ENCODE results near the gene BGN. TPM values are rescaled to one million over a fixed set of nuclear protein-coding genes. Genes with fewer than 3 reads are reported as not detected.

The BGN gene
- total and polyA plus RNA-seq, 2 experiments from 2014 or later = 0.87 to 1.8 TPM

DNA sequence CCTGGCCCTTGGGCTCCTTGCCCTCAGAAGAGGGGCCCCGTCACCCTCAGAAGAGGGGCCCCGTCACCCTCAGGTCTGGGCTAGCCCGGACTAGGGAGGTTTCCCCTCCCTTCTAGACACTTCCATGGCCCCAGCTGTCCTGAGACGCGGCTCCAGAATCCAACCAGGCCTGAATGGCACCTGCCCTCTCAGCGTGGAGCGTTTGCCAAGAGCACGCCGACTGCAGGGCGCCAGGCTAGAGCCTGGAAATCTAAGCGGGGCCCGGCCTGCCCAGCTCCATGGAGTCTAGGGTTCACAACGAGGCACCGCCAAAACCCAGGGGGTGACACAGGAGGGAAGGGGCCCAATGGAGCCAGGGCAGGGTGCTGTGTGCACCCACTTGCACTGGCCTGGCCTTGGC, 14.8 kb downstream of the BGN start (continued):
- TF ChIP-seq, protein P1, sequence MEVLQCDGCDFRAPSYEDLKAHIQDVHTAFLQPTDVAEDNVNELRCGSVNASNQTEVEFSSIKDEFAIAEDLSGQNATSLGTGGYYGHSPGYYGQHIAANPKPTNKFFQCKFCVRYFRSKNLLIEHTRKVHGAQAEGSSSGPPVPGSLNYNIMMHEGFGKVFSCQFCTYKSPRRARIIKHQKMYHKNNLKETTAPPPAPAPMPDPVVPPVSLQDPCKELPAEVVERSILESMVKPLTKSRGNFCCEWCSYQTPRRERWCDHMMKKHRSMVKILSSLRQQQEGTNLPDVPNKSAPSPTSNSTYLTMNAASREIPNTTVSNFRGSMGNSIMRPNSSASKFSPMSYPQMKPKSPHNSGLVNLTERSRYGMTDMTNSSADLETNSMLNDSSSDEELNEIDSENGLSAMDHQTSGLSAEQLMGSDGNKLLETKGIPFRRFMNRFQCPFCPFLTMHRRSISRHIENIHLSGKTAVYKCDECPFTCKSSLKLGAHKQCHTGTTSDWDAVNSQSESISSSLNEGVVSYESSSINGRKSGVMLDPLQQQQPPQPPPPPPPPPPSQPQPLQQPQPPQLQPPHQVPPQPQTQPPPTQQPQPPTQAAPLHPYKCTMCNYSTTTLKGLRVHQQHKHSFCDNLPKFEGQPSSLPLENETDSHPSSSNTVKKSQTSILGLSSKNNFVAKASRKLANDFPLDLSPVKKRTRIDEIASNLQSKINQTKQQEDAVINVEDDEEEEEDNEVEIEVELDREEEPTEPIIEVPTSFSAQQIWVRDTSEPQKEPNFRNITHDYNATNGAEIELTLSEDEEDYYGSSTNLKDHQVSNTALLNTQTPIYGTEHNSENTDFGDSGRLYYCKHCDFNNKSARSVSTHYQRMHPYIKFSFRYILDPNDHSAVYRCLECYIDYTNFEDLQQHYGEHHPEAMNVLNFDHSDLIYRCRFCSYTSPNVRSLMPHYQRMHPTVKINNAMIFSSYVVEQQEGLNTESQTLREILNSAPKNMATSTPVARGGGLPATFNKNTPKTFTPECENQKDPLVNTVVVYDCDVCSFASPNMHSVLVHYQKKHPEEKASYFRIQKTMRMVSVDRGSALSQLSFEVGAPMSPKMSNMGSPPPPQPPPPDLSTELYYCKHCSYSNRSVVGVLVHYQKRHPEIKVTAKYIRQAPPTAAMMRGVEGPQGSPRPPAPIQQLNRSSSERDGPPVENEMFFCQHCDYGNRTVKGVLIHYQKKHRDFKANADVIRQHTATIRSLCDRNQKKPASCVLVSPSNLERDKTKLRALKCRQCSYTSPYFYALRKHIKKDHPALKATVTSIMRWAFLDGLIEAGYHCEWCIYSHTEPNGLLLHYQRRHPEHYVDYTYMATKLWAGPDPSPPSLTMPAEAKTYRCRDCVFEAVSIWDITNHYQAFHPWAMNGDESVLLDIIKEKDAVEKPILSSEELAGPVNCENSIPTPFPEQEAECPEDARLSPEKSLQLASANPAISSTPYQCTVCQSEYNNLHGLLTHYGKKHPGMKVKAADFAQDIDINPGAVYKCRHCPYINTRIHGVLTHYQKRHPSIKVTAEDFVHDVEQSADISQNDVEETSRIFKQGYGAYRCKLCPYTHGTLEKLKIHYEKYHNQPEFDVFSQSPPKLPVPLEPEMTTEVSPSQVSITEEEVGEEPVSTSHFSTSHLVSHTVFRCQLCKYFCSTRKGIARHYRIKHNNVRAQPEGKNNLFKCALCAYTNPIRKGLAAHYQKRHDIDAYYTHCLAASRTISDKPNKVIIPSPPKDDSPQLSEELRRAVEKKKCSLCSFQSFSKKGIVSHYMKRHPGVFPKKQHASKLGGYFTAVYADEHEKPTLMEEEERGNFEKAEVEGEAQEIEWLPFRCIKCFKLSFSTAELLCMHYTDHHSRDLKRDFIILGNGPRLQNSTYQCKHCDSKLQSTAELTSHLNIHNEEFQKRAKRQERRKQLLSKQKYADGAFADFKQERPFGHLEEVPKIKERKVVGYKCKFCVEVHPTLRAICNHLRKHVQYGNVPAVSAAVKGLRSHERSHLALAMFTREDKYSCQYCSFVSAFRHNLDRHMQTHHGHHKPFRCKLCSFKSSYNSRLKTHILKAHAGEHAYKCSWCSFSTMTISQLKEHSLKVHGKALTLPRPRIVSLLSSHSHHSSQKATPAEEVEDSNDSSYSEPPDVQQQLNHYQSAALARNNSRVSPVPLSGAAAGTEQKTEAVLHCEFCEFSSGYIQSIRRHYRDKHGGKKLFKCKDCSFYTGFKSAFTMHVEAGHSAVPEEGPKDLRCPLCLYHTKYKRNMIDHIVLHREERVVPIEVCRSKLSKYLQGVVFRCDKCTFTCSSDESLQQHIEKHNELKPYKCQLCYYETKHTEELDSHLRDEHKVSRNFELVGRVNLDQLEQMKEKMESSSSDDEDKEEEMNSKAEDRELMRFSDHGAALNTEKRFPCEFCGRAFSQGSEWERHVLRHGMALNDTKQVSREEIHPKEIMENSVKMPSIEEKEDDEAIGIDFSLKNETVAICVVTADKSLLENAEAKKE (CRISPR knock-in tag; IDR thresholded peaks at IDR 0.05) = no peak
- TF ChIP-seq EZH2phosphoT487 (IDR thresholded peaks at IDR 0.05; ENCODE audit: unreplicated experiment) = no peak
- no peak for TF ChIP-seq ZNF114 (CRISPR knock-in tag; IDR thresholded peaks at IDR 0.05)
- no peak for TF ChIP-seq ZNF331 (CRISPR knock-in tag; IDR thresholded peaks at IDR 0.05; ENCODE audit: low read depth)
- TF ChIP-seq, protein P2, sequence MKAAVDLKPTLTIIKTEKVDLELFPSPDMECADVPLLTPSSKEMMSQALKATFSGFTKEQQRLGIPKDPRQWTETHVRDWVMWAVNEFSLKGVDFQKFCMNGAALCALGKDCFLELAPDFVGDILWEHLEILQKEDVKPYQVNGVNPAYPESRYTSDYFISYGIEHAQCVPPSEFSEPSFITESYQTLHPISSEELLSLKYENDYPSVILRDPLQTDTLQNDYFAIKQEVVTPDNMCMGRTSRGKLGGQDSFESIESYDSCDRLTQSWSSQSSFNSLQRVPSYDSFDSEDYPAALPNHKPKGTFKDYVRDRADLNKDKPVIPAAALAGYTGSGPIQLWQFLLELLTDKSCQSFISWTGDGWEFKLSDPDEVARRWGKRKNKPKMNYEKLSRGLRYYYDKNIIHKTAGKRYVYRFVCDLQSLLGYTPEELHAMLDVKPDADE (IDR thresholded peaks at IDR 0.05) = no peak
- no peak for TF ChIP-seq POLR2AphosphoS5 (IDR thresholded peaks at IDR 0.05; ENCODE audit: low read depth)
- no peak for TF ChIP-seq EZH2 (IDR thresholded peaks at IDR 0.05; ENCODE audit: low read depth, unreplicated experiment)
- no peak for TF ChIP-seq JUNB (IDR thresholded peaks at IDR 0.05; ENCODE audit: unreplicated experiment)

DNA sequence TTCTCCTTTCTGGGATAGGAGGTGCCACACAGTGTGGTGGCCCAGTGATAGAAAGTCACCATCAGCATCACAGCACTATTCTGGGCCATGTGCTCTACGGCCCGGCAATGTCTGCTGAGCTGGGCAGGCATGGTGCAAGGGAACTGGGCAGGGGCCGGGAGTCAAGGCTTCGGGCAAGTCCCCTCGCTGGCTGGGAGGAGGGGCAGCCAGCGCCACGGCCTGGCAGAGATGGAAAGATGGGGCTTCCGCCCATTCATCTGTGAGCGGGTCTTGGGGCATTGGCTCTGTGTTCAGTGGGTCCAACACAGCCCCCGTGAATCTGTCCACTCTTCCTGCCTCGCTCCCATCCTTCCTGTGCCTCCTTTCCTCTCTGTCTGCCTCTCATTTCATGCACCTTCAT, 15.6 kb downstream of the BGN start:
- TF ChIP-seq JUNB (IDR thresholded peaks at IDR 0.05; ENCODE audit: unreplicated experiment) (no peak), ZNF331 (CRISPR knock-in tag; IDR thresholded peaks at IDR 0.05; ENCODE audit: low read depth) (no peak), ZNF114 (CRISPR knock-in tag; IDR thresholded peaks at IDR 0.05) (no peak), EZH2 (IDR thresholded peaks at IDR 0.05; ENCODE audit: low read depth, unreplicated experiment) (no peak), NANOG (IDR thresholded peaks at IDR 0.05; ENCODE audit: borderline replicate concordance) (no peak)
- TF ChIP-seq, protein P1 (CRISPR knock-in tag; IDR thresholded peaks at IDR 0.05) = no peak
- Histone ChIP-seq H3F3A (replicated peaks; ENCODE audit: low read depth) (no peaks in the 10 kb centered on the region), H3K4me2 (no peak overlapping the region), H3K4me3 (no peak overlapping the region), H3K27ac (ENCODE audit: low read depth) (no peak overlapping the region), H3K27me3 (ENCODE audit: insufficient read depth) (no peaks in the 10 kb centered on the region), H4K20me1 (replicated peaks; ENCODE audit: insufficient read depth) (no peaks in the 10 kb centered on the region), H3K9me2 (ENCODE audit: insufficient read depth) (no peaks in the 10 kb centered on the region), H3K79me2 (replicated peaks; ENCODE audit: insufficient read depth) (no peaks in the 10 kb centered on the region), H2AFZ (no peak overlapping the region), H3K4me1 (ENCODE audit: insufficient read depth) (no peaks in the 10 kb centered on the region), H3K36me3 (ENCODE audit: insufficient read depth) (no peaks in the 10 kb centered on the region)
- Mint-ChIP-seq H3K9me3 (no peaks in the 10 kb centered on the region; the same call in 2 of the 3 replicates), H3K36me3 (ENCODE audit: low read depth) (no peaks in the 10 kb centered on the region), H3K4me1 (no peaks in the 10 kb centered on the region), H3K27ac (no peak overlapping the region), H3K27me3 (ENCODE audit: insufficient read depth, low read depth, poor library complexity) (peaks cover 1% of the 10 kb centered on the region), H3K4me3 (no peak overlapping the region)
- ATAC-seq = no peak
- no peak for DNase-seq (ENCODE audit: low spot score)

Data from GM23338 (cell line).